H1 (cell line): ENCODE results near the gene ERCC6. TPM values are rescaled to one million over a fixed set of nuclear protein-coding genes. Genes with fewer than 3 reads are reported as not detected.
A peak's percentile ranks its signal among the peaks of the same experiment; 100 is the strongest.

ENCODE experiments used
- CTCF ChIA-PET: fragments of 300-600 bp; sonication (Branson Sonifier 250); formaldehyde crosslinking; loops from one replicate; lab custom pipeline; 2021; ENCODE audit not compliant: partially characterized antibody; lab: Charles Lee
- POLR2A ChIA-PET: fragments of 300-600 bp; sonication (Branson Sonifier 250); formaldehyde crosslinking; loops from one replicate; lab custom pipeline; 2021; ENCODE audit warnings: inconsistent platforms; ENCODE audit not compliant: partially characterized antibody; lab: Charles Lee
- DNase-seq, 2 experiments: peaks; one replicate each; pipeline versions ENCODE4 v3.0.0 to v3.0.0-alpha.2; 2010 to 2022; ENCODE audit warnings: low spot score in 2 of 2, low read depth in 1 of 2, mixed read lengths in 1 of 2
- FAIRE-seq: peaks from 2 replicates; lab custom pipeline; 2011; peaks lifted over from hg19 to GRCh38; lab: Jason Lieb, UNC
- H2AFZ ChIP-seq: 2 replicates; pipeline ENCODE4 v1.8.1; 2012; ENCODE audit warnings: low read length, inconsistent platforms
- H2AK5ac ChIP-seq: 2 replicates; pipeline ENCODE4 v1.6.1; 2013; ENCODE audit warnings: low read depth, low read length
- H2BK120ac ChIP-seq: replicated peaks from 2 replicates; pipeline ENCODE3; 2013; ENCODE audit warnings: low read depth, low read length, inconsistent platforms
- H2BK12ac ChIP-seq: 2 replicates; pipeline ENCODE4 v1.6.1; 2013; ENCODE audit warnings: low read depth, low read length
- H2BK15ac ChIP-seq: 2 replicates; pipeline ENCODE4 v1.6.1; 2013; ENCODE audit warnings: low read length
- H2BK20ac ChIP-seq: 2 replicates; pipeline ENCODE4 v1.6.1; 2013; ENCODE audit warnings: low read length
- H2BK5ac ChIP-seq: 2 replicates; pipeline ENCODE4 v1.6.1; 2013; ENCODE audit warnings: low read depth, low read length
- H3K14ac ChIP-seq: 2 replicates; pipeline ENCODE4 v1.6.1; 2013; ENCODE audit warnings: inconsistent platforms; ENCODE audit not compliant: insufficient read length
- H3K18ac ChIP-seq: 2 replicates; pipeline ENCODE4 v1.6.1; 2013; ENCODE audit warnings: low read length; ENCODE audit errors: extremely low read depth
- H3K23ac ChIP-seq: 2 replicates; pipeline ENCODE4 v1.6.1; 2013; ENCODE audit warnings: inconsistent platforms; ENCODE audit not compliant: insufficient read length
- H3K23me2 ChIP-seq: 2 replicates; pipeline ENCODE4 v1.6.1; 2013; ENCODE audit warnings: low read depth, low read length
- H3K27ac ChIP-seq: 2 replicates; pipeline ENCODE4 v1.6.1; 2011; ENCODE audit warnings: low read depth, low read length, inconsistent platforms
- H3K27me3 ChIP-seq, 4 experiments: replicated peaks in 1 of 4; 1 replicate in 1 of 4; 2 replicates in 3 of 4; pipeline versions ENCODE4 v1.6.1 to v1.8.1; 2011 to 2013; ENCODE audit warnings: low read length in 3 of 4, mild to moderate bottlenecking in 3 of 4, inconsistent platforms in 2 of 4, mixed read lengths in 2 of 4, moderate library complexity in 1 of 4; ENCODE audit not compliant: control insufficient read depth in 3 of 4, insufficient read depth in 3 of 4; ENCODE audit errors: extremely low read depth in 1 of 4
- H3K36me3 ChIP-seq, 4 experiments: 2 replicates each; pipeline versions ENCODE4 v1.6.1 to v1.8.1; 2011 to 2013; ENCODE audit warnings: mild to moderate bottlenecking in 4 of 4, low read length in 3 of 4, moderate library complexity in 2 of 4, control low read depth in 1 of 4, inconsistent platforms in 1 of 4; ENCODE audit not compliant: insufficient read depth in 4 of 4, control insufficient read depth in 2 of 4
- H3K4ac ChIP-seq: replicated peaks from 2 replicates; pipeline ENCODE3; 2013; ENCODE audit warnings: low read length, low read depth, mixed read lengths, inconsistent platforms; ENCODE audit not compliant: insufficient read length
- H3K4me1 ChIP-seq, 4 experiments: replicated peaks in 1 of 4; 1 replicate in 1 of 4; 2 replicates in 3 of 4; pipeline versions ENCODE4 v1.6.1 to v1.8.1; 2011 to 2013; ENCODE audit warnings: low read length in 3 of 4, inconsistent platforms in 2 of 4, mixed read lengths in 1 of 4; ENCODE audit not compliant: insufficient read depth in 4 of 4, control insufficient read depth in 3 of 4
- H3K4me2 ChIP-seq, 2 experiments: 2 replicates each; pipeline versions ENCODE4 v1.6.1 to v1.8.1; 2011 to 2013; ENCODE audit warnings: low read depth in 2 of 2, low read length in 2 of 2, control low read depth in 1 of 2, inconsistent platforms in 1 of 2, mild to moderate bottlenecking in 1 of 2; ENCODE audit not compliant: insufficient read depth in 1 of 2
- H3K4me3 ChIP-seq, 4 experiments: fragments of 200-600, 300-600 bp in 1 of 4; sonication (generic), shearing (Covaris generic), sonication (Bioruptor Twin) in 1 of 4; 2 replicates each; pipeline versions ENCODE4 v1.5.1 to v1.8.1; 2011 to 2016; ENCODE audit warnings: low read length in 4 of 4, low read depth in 3 of 4, control low read depth in 2 of 4, inconsistent platforms in 2 of 4, mild to moderate bottlenecking in 2 of 4, mixed read lengths in 1 of 4, moderate library complexity in 1 of 4; ENCODE audit not compliant: insufficient read depth in 2 of 4; ENCODE audit errors: extremely low read depth in 1 of 4
- H3K56ac ChIP-seq: replicated peaks from 2 replicates; pipeline ENCODE3; 2013; ENCODE audit warnings: low read depth, mild to moderate bottlenecking, mixed read lengths, low read length, inconsistent platforms; ENCODE audit not compliant: insufficient read length
- H3K79me1 ChIP-seq: 2 replicates; pipeline ENCODE4 v1.6.1; 2013; ENCODE audit warnings: low read depth, low read length, control low read depth
- H3K79me2 ChIP-seq, 2 experiments: 2 replicates each; pipeline versions ENCODE4 v1.6.1 to v1.8.1; 2012 to 2013; ENCODE audit warnings: low read length in 2 of 2, mild to moderate bottlenecking in 2 of 2, inconsistent platforms in 1 of 2; ENCODE audit not compliant: insufficient read depth in 2 of 2, control insufficient read depth in 1 of 2
- H3K9ac ChIP-seq, 4 experiments: replicated peaks in 1 of 4; 1 replicate in 1 of 4; 2 replicates in 3 of 4; pipeline versions ENCODE4 v1.6.1 to v1.8.1; 2011 to 2013; ENCODE audit warnings: low read depth in 3 of 4, low read length in 3 of 4, control low read depth in 2 of 4, mild to moderate bottlenecking in 2 of 4, moderate library complexity in 2 of 4, inconsistent platforms in 1 of 4; ENCODE audit errors: extremely low read depth in 1 of 4
- H3K9me3 ChIP-seq, 2 experiments: 2 replicates each; pipeline versions ENCODE4 v1.6.1 to v1.8.1; 2012 to 2013; ENCODE audit warnings: mild to moderate bottlenecking in 2 of 2, moderate library complexity in 2 of 2, control low read depth in 1 of 2, inconsistent platforms in 1 of 2, low read depth in 1 of 2, low read length in 1 of 2, mixed read lengths in 1 of 2; ENCODE audit not compliant: insufficient read depth in 2 of 2
- H4K20me1 ChIP-seq, 2 experiments: replicated peaks in 1 of 2; 2 replicates each; pipeline versions ENCODE3 to v1.8.1; 2011 to 2013; ENCODE audit warnings: inconsistent platforms in 2 of 2, low read length in 2 of 2, mild to moderate bottlenecking in 1 of 2; ENCODE audit not compliant: insufficient read depth in 2 of 2, control insufficient read depth in 1 of 2
- H4K5ac ChIP-seq: 2 replicates; pipeline ENCODE4 v1.6.1; 2013; ENCODE audit warnings: low read length, low read depth, mixed read lengths, inconsistent platforms; ENCODE audit not compliant: insufficient read length
- H4K8ac ChIP-seq: 2 replicates; pipeline ENCODE4 v1.8.0; 2013; ENCODE audit warnings: mild to moderate bottlenecking, moderate library complexity, low read length, inconsistent platforms; ENCODE audit not compliant: insufficient read depth; ENCODE audit errors: extremely low read depth
- H4K91ac ChIP-seq: replicated peaks from 2 replicates; pipeline ENCODE3; 2013; ENCODE audit warnings: low read length, mixed read lengths, inconsistent platforms; ENCODE audit not compliant: insufficient read length
- ATF3 ChIP-seq: IDR thresholded peaks from 2 replicates; pipeline ENCODE4 v1.6.1; 2011; ENCODE audit warnings: low read depth, mild to moderate bottlenecking, low read length; ENCODE audit not compliant: insufficient read depth
- CHD2 ChIP-seq: IDR thresholded peaks from 2 replicates; pipeline ENCODE4 v1.6.1; 2012; ENCODE audit warnings: low read length, improper control_type of control experiment
- KDM5A ChIP-seq: fragments of 200-600 bp; IDR thresholded peaks from 2 replicates; pipeline ENCODE4 v1.7.1; 2012; ENCODE audit warnings: mild to moderate bottlenecking, low read length, inconsistent platforms, mixed read lengths
- RNF2 ChIP-seq: fragments of 200-900, 300-1000 bp; sonication (generic); IDR thresholded peaks from 2 replicates; pipeline ENCODE4 v1.7.1; 2016; ENCODE audit warnings: borderline replicate concordance, low read depth, mild to moderate bottlenecking, antibody characterized with exemption, low read length; ENCODE audit not compliant: poor library complexity, severe bottlenecking; ENCODE audit errors: missing control alignments
- TEAD4 ChIP-seq: IDR thresholded peaks from 2 replicates; pipeline ENCODE4 v1.6.1; 2012; ENCODE audit warnings: low read depth, low read length, inconsistent platforms, mixed read lengths
- WGBS, 2 experiments: shearing (Covaris generic) in 1 of 2; methylation state at CpG; one replicate each; pipeline versions ENCODE4 v1.1.6 to v1.1.7; 2013 to 2015; ENCODE audit warnings: low lambda C conversion rate in 2 of 2, mixed read lengths in 2 of 2, inconsistent platforms in 1 of 2, low coverage in 1 of 2, missing lambda C conversion rate in 1 of 2; ENCODE audit not compliant: insufficient replicate concordance in 2 of 2, insufficient coverage in 1 of 2, insufficient read length in 1 of 2; ENCODE audit errors: extremely low coverage in 1 of 2, missing lambda C conversion rate in 1 of 2; 5-methylcytosine and 5-hydroxymethylcytosine counted together
- polyA plus RNA-seq, 7 experiments: library from polyadenylated mRNA; depleted of rRNA in 3 of 7; stranded (reverse) in 5 of 7; unstranded in 2 of 7; fragments of >200 nt in 5 of 7; fragments of 200-250 nt in 2 of 7; gene quantifications; 1 replicate in 5 of 7; 2 replicates in 1 of 7; 4 replicates in 1 of 7; pipeline versions ENCODE4 v1.2.1 to v1.2.3, GENCODE V29; 2011 to 2013; ENCODE audit warnings: missing spikeins in 2 of 7, mixed read lengths in 2 of 7
- total RNA-seq: library from RNA; stranded (reverse); fragmentation: NEBNext Ultra II Directional; extraction: Animal tissue kit (Norgen Biotek cat#: 25700); gene quantifications from 2 replicates; pipeline ENCODE4 v1.2.1, GENCODE V29; 2021

ERCC6 gene
- total and polyA plus RNA-seq, 2 of the 8 experiments (the other 6 are each of a cell fraction or from before 2014, with no cell fraction given) = 4.1 to 11.9 TPM

GRCh38 chr10:49543604-49544003 is 4.7 kb upstream of the ERCC6 start:
- Histone ChIP-seq H2AFZ (no peak overlapping the region), H3K27me3 (peaks cover 0 to 10% (median 6%) of the 10 kb centered on the region in 4 experiments; a peak in 5 of 7 replicates), H3K4me1 (peaks cover 3 to 6% (median 6%) of the 10 kb centered on the region in 4 experiments), H2BK20ac (0 out of 2 replicates have a peak overlapping the region, but pooled peaks have one; percentile 86), H3K9ac (no peak overlapping the region), H3K56ac (no peak overlapping the region), H3K79me2 (no peaks in the 10 kb centered on the region), H3K9me3 (peaks cover 4 to 10% of the 10 kb centered on the region in 2 experiments; a peak in 3 of 4 replicates), H3K14ac (no peak overlapping the region), H2BK5ac (no peak overlapping the region), H3K27ac (no peak overlapping the region), H3K79me1 (no peaks in the 10 kb centered on the region), H2BK12ac (no peak overlapping the region), H2BK15ac (no peak overlapping the region), H3K18ac (no peak overlapping the region), H3K4ac (no peak overlapping the region), H3K4me2 (no peak overlapping the region), H3K23ac (no peak overlapping the region), H4K8ac (no peak overlapping the region), H4K5ac (no peak overlapping the region), H2BK120ac (no peak overlapping the region), H3K36me3 (no peaks in the 10 kb centered on the region), H4K20me1 (no peaks in the 10 kb centered on the region), H2AK5ac (no peak overlapping the region), H3K23me2 (peaks cover 8% of the 10 kb centered on the region), H3K4me3 (no peak overlapping the region), H4K91ac (no peak overlapping the region)
- WGBS, 2 experiments = 83% methylated on average over 3 of the region's 3 CpGs; no CpG with 5 or more reads in 1 of the 2 experiments
- TF ChIP-seq KDM5A = no peak
- TF ChIP-seq TEAD4 = no peak
- TF ChIP-seq CHD2 = no peak
- TF ChIP-seq RNF2 = no peak
- TF ChIP-seq ATF3 = no peak
- POLR2A ChIA-PET = interaction anchor here (1.1 kb wide), 1 partner anchor 118 kb away, joined by 3 read pairs; no protein-coding TSS in a partner anchor
- no peak for FAIRE-seq
- no peak for DNase-seq
- CTCF ChIA-PET = interaction anchor here (1.3 to 1.6 kb wide), 2 partner anchors 8 to 50 kb away, joined by 3 read pairs; no protein-coding TSS in a partner anchor
